CD14-positive monocyte (primary cell): ENCODE data around the gene ZNF576. TPM values are rescaled to one million over a fixed set of nuclear protein-coding genes. Genes with fewer than 3 reads are reported as not detected.

ENCODE experiments used
- DNase-seq, 3 donors: peaks; one replicate each; pipeline ENCODE4 v3.0.0-alpha.2; 2011 to 2022
- H2AFZ ChIP-seq: 2 replicates; pipeline ENCODE4 v1.6.0; 2012; ENCODE audit warnings: mild to moderate bottlenecking, low read depth, low read length, inconsistent platforms; ENCODE audit not compliant: insufficient read depth, poor library complexity, severe bottlenecking
- H3K27ac ChIP-seq, 2 donors: 1 replicate in 1 of 2; 2 replicates in 1 of 2; pipeline ENCODE4 v1.5.1; 2012 to 2013; ENCODE audit warnings: low read length in 2 of 2, control low read depth in 1 of 2, inconsistent platforms in 1 of 2, low read depth in 1 of 2, mild to moderate bottlenecking in 1 of 2
- H3K27me3 ChIP-seq, 2 donors: one replicate each; pipeline versions ENCODE4 v1.6.0 to v1.6.1; 2011 to 2013; ENCODE audit warnings: low read length in 2 of 2; ENCODE audit not compliant: control insufficient read depth in 2 of 2, insufficient read depth in 2 of 2
- H3K36me3 ChIP-seq, 2 donors: replicated peaks in 1 of 2; 1 replicate in 1 of 2; 2 replicates in 1 of 2; pipeline versions ENCODE4 v1.5.1 to v1.6.1; 2012 to 2013; ENCODE audit warnings: low read length in 2 of 2, control low read depth in 1 of 2, inconsistent platforms in 1 of 2, mild to moderate bottlenecking in 1 of 2; ENCODE audit not compliant: insufficient read depth in 2 of 2, control insufficient read depth in 1 of 2
- H3K4me1 ChIP-seq, 2 donors: 1 replicate in 1 of 2; 2 replicates in 1 of 2; pipeline versions ENCODE4 v1.5.1 to v1.6.1; 2012 to 2013; ENCODE audit warnings: low read length in 2 of 2, control low read depth in 1 of 2, inconsistent platforms in 1 of 2, mild to moderate bottlenecking in 1 of 2, moderate library complexity in 1 of 2; ENCODE audit not compliant: insufficient read depth in 2 of 2, control insufficient read depth in 1 of 2
- H3K4me2 ChIP-seq: replicated peaks from 2 replicates; pipeline ENCODE3; 2012; ENCODE audit warnings: low read length, moderate library complexity, mild to moderate bottlenecking; ENCODE audit not compliant: poor library complexity, severe bottlenecking; ENCODE audit errors: extremely low read depth
- H3K4me3 ChIP-seq, 3 experiments: fragments of 200-600 bp in 1 of 3; sonication (generic) in 1 of 3; replicated peaks in 1 of 3; 1 replicate in 2 of 3; 2 replicates in 1 of 3; pipeline ENCODE4 v1.5.1; 2011 to 2013; ENCODE audit warnings: low read length in 3 of 3, mild to moderate bottlenecking in 3 of 3, control low read depth in 2 of 3, low read depth in 2 of 3, inconsistent platforms in 1 of 3, moderate library complexity in 1 of 3
- H3K79me2 ChIP-seq: 2 replicates; pipeline ENCODE4 v1.6.0; 2012; ENCODE audit warnings: mild to moderate bottlenecking, control low read depth, inconsistent platforms, low read length, moderate library complexity; ENCODE audit not compliant: insufficient read depth
- H3K9ac ChIP-seq: 2 replicates; pipeline ENCODE4 v1.6.0; 2017; ENCODE audit warnings: low read length, mild to moderate bottlenecking; ENCODE audit not compliant: insufficient read depth, poor library complexity, severe bottlenecking
- H3K9me3 ChIP-seq, 2 donors: replicated peaks in 1 of 2; 1 replicate in 1 of 2; 2 replicates in 1 of 2; pipeline versions ENCODE4 v1.5.1 to v1.6.1; 2012 to 2013; ENCODE audit warnings: low read length in 2 of 2, control low read depth in 1 of 2; ENCODE audit not compliant: control insufficient read depth in 1 of 2, insufficient read depth in 1 of 2
- H4K20me1 ChIP-seq: 2 replicates; pipeline ENCODE4 v1.6.0; 2012; ENCODE audit warnings: mild to moderate bottlenecking, low read length, control low read depth, moderate library complexity; ENCODE audit not compliant: insufficient read depth
- H3K27ac Mint-ChIP-seq, 7 donors: one replicate each; pipeline ENCODE4 v1.8.0; 2020; ENCODE audit warnings: mild to moderate bottlenecking in 7 of 7, mixed read lengths in 7 of 7, moderate library complexity in 6 of 7, inconsistent platforms in 2 of 7
- H3K27me3 Mint-ChIP-seq, 3 donors: one replicate each; pipeline ENCODE4 v1.8.0; 2021 to 2022; ENCODE audit warnings: low read depth in 3 of 3, mild to moderate bottlenecking in 3 of 3, mixed read lengths in 3 of 3, moderate library complexity in 3 of 3, inconsistent platforms in 1 of 3
- H3K36me3 Mint-ChIP-seq, 2 donors: one replicate each; pipeline ENCODE4 v1.8.0; 2020; ENCODE audit warnings: mixed read lengths in 2 of 2, inconsistent platforms in 1 of 2, mild to moderate bottlenecking in 1 of 2
- H3K4me1 Mint-ChIP-seq: one replicate; pipeline ENCODE4 v1.8.0; 2020; ENCODE audit warnings: mild to moderate bottlenecking, mixed read lengths
- H3K4me3 Mint-ChIP-seq, 2 donors: one replicate each; pipeline ENCODE4 v1.8.0; 2020; ENCODE audit warnings: mild to moderate bottlenecking in 2 of 2, mixed read lengths in 2 of 2, moderate library complexity in 1 of 2
- H3K9me3 Mint-ChIP-seq, 7 donors: one replicate each; pipeline ENCODE4 v1.8.0; 2020 to 2022; ENCODE audit warnings: mixed read lengths in 7 of 7, mild to moderate bottlenecking in 6 of 7, moderate library complexity in 6 of 7, inconsistent platforms in 2 of 7
- WGBS: methylation state at CpG from one replicate; pipeline ENCODE4 v1.1.5; 2013; ENCODE audit warnings: missing lambda C conversion rate; ENCODE audit not compliant: insufficient coverage; 5-methylcytosine and 5-hydroxymethylcytosine counted together
- intact Hi-C, 2 donors: fragments of 100-400 bp; cut with micrococcal nuclease; formaldehyde crosslinking; loops; one replicate each; pipeline versions ENCODE4 v1.15.0 to v1.15.1; 2023
- polyA plus RNA-seq, 3 donors: library from polyadenylated mRNA; depleted of rRNA in 1 of 3; unstranded in 2 of 3; stranded (reverse) in 1 of 3; fragments of 300-500 nt in 2 of 3; fragments of >200 nt in 1 of 3; fragmentation: Illumina TruSeq in 2 of 3; gene quantifications; 1 replicate in 2 of 3; 2 replicates in 1 of 3; pipeline ENCODE4 v1.2.3, GENCODE V29; 2012 to 2021
- TF ChIP-seq, protein P1 (sequence below): fragments of 200-600 bp; IDR thresholded peaks from one replicate; pipeline ENCODE4 v1.8.0; 2022; ENCODE audit warnings: antibody characterized with exemption, mild to moderate bottlenecking

The ZNF576 gene
- polyA plus RNA-seq, 3 donors: 3.6 to 8.4 (median 7.2) TPM

DNA sequence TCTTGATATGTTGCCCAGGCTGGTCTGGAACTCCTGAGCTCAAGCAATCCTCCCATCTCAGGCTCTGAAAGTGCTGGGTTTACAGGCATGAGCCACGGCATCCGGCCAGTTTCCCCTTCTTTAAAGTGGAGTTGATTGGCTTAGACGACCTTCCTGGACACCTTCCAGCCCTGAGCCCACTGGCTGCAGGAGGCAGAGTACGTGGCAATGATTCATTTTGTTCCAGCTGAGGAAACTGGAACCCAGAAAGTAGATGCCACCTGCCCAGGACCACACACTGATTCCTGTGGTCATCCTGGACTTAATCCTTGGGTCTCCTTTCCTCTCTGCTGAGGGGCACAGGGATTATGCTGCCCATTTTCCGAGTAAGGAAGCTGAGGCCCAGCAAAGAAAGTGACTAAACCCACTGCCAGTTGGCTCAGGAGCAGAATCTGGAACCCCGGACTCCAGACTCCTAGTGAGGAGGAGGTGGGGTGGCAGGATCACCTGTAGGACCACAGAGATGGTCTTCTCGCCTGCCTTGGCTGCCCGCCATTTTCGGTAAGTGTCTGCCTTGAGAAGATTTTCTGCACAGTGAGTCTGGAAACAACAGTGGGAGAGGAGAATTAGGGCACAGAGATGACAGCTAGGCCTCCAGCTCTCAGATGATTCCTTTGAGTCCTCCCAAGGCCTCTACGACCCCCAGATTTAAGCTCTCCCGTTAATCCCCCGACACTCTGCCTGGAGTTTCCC lies 21.8 kb upstream of the ZNF576 start:
- Mint-ChIP-seq H3K27ac (peak overlapping the region; percentile 95 to 98 (median 97)), H3K4me3 (peak overlapping the region; percentile 87 to 96), H3K9me3 (no peaks in the 10 kb centered on the region), H3K4me1 (peaks cover 29% of the 10 kb centered on the region), H3K27me3 (peaks cover 0 to 4% (median 0%) of the 10 kb centered on the region in 3 donors), H3K36me3 (peaks cover 11 to 23% of the 10 kb centered on the region in 2 donors)
- WGBS: 42% methylated on average over 8 of the region's 12 CpGs
- TF ChIP-seq, protein P1, sequence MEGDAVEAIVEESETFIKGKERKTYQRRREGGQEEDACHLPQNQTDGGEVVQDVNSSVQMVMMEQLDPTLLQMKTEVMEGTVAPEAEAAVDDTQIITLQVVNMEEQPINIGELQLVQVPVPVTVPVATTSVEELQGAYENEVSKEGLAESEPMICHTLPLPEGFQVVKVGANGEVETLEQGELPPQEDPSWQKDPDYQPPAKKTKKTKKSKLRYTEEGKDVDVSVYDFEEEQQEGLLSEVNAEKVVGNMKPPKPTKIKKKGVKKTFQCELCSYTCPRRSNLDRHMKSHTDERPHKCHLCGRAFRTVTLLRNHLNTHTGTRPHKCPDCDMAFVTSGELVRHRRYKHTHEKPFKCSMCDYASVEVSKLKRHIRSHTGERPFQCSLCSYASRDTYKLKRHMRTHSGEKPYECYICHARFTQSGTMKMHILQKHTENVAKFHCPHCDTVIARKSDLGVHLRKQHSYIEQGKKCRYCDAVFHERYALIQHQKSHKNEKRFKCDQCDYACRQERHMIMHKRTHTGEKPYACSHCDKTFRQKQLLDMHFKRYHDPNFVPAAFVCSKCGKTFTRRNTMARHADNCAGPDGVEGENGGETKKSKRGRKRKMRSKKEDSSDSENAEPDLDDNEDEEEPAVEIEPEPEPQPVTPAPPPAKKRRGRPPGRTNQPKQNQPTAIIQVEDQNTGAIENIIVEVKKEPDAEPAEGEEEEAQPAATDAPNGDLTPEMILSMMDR: no peak
- intact Hi-C loops: loop anchor here (1.0 kb wide), 1 partner anchor 22 kb away; the partner anchor contains the start of genes IRGQ (in 2 of the 2) and ZNF576 (in 2 of the 2)
- Histone ChIP-seq H3K4me2 (peak overlapping the region; percentile 79), H3K27ac (peak overlapping the region; percentile 55 to 96), H4K20me1 (no peaks in the 10 kb centered on the region), H3K4me1 (peaks cover 19 to 21% of the 10 kb centered on the region in 2 donors), H3K9me3 (no peaks in the 10 kb centered on the region), H2AFZ (peak overlapping the region; percentile 94), H3K36me3 (peaks cover 0 to 17% of the 10 kb centered on the region in 2 donors), H3K27me3 (no peaks in the 10 kb centered on the region), H3K4me3 (peak overlapping the region; percentile 72 to 89 (median 87)), H3K79me2 (peaks cover 40% of the 10 kb centered on the region), H3K9ac (peak overlapping the region; percentile 90)
- DNase-seq: peak in 2 of 3 donors; percentile 16 to 68

DNA sequence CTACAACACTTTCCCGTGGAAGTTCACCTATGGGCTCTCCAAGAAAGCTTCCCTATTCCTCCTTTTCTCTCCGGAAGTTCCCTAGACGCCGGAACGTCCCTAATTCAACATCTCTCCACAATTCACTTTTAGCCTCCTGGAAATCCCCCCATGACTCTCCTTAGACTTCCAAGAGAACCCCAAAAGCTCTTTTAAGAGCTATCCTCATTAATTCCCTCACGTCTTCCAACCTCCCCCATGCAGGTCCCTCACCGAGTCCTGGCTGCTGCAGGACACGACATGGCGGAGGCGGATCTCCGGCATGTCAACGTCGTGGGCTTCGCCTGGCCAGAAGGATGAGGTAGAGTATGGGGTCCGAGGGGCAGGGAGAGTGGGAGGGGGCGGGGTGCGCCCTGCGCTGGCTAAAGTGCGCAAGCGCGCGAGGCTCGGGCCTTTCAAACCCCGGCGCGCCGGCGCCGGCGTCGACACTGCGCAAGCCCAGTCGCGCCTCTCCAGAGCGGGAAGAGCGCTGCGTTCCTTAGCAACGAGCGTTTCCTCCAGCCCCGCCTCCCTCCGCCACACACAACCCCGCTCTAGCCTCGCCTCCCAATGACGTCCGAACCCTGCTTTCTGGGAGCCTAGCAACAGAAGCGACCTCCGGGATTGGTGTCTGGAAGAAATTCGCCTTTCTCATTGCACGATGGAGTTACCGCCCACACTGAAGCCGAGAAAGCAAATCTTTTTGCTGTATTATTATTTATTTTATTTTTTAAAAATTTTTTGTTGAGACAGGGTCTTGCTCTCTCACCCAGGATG lies 21.0 kb upstream of the ZNF576 start, which contains the start of the genes PINLYP and XRCC1:
TSS of gene PINLYP (plus strand) at position 646 of the 795 bp plus-strand sequence. CDS start 1,391 bp downstream, outside the sequence.
TSS of gene XRCC1 (minus strand) at position 372 of the 795 bp plus-strand sequence. CDS start at position 303, 69 bp downstream.
- WGBS: 0% methylated on average over 27 of the region's 51 CpGs

More for the DNA sequence above, 21.0 kb upstream of the ZNF576 start, which contains the start of the genes PINLYP and XRCC1:
- H2AFZ ChIP-seq: peak within 1 kb of the TSS; percentile 94
- DNase-seq: peak; percentile 99
- H3K79me2 ChIP-seq: peaks cover 34% of the 10 kb centered on the region
- intact Hi-C loops: loop anchor here (1.0 kb wide), 1 partner anchor 21 kb away; the partner anchor contains the start of genes IRGQ (in 2 of the 2) and ZNF576 (in 2 of the 2)
- peak within 1 kb of the TSS; percentile 72 to 89 (median 87) for H3K4me3 ChIP-seq
- H3K36me3 ChIP-seq: peaks cover 0 to 17% of the 10 kb centered on the region in 2 donors
- TF ChIP-seq, protein P1: no peak
- H4K20me1 ChIP-seq: no peaks in the 10 kb centered on the region
- peaks cover 25 to 28% of the 10 kb centered on the region in 2 donors for H3K4me1 ChIP-seq
- H3K27me3 Mint-ChIP-seq: peaks cover 0 to 4% (median 0%) of the 10 kb centered on the region in 3 donors
- peaks cover 33% of the 10 kb centered on the region for H3K4me1 Mint-ChIP-seq
- peak within 1 kb of the TSS; percentile 79 for H3K4me2 ChIP-seq
- peak within 1 kb of the TSS; percentile 87 to 96 for H3K4me3 Mint-ChIP-seq
- peaks cover 10 to 22% of the 10 kb centered on the region in 2 donors for H3K36me3 Mint-ChIP-seq
- no peaks in the 10 kb centered on the region for H3K9me3 ChIP-seq
- peak within 1 kb of the TSS; percentile 90 for H3K9ac ChIP-seq
- H3K27ac ChIP-seq: peak within 1 kb of the TSS; percentile 71 to 96
- H3K9me3 Mint-ChIP-seq: no peaks in the 10 kb centered on the region
- H3K27ac Mint-ChIP-seq: peak within 1 kb of the TSS; percentile 95 to 98 (median 97)
- no peaks in the 10 kb centered on the region for H3K27me3 ChIP-seq
